DMS153 (cell line): ENCODE measurements around the gene ZBTB8A.
A peak's percentile ranks its signal among the peaks of the same experiment; 100 is the strongest.
"Not testable (repeated sequence)": the region's sequence is repeated elsewhere in the genome, so short reads cannot be mapped to it uniquely, and the experiment has no call there.

Experiments
- DNase-seq: peaks from one replicate; lab custom pipeline; 2025; lab: John Stamatoyannopoulos, UW

ZBTB8A gene

DNA sequence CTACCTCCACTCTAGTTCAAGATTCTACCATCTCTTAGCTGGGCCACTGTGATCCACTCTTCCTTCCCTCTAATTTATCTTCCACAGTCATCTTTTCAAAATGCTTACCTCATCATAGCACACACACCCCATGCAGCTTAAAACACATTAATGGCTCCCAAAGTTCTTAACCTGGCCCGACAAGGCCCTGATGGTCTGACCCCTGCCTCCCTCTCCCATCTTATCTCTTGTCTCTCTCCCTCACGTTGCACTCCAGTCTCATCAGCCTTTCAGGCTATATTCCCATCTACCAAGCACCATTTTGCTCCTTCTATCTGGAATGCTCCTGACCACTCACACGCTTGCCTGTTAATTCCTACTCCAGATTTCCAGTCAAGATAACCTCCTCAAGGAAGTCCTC is 2.5 kb upstream of the ZBTB8A start:
- DNase-seq: no peak

- DNase-seq: peak; percentile 42
Observed at GRCh38 chr1:32539584-32540571, 651 bp downstream of the ZBTB8A start.

GRCh38 chr1:32540605-32541004 is 1.4 kb downstream of the ZBTB8A start:
- peak; percentile 27 for DNase-seq

- no peak for DNase-seq
Observed at GRCh38 chr1:32541064-32541566, 1.9 kb downstream of the ZBTB8A start.

DNA sequence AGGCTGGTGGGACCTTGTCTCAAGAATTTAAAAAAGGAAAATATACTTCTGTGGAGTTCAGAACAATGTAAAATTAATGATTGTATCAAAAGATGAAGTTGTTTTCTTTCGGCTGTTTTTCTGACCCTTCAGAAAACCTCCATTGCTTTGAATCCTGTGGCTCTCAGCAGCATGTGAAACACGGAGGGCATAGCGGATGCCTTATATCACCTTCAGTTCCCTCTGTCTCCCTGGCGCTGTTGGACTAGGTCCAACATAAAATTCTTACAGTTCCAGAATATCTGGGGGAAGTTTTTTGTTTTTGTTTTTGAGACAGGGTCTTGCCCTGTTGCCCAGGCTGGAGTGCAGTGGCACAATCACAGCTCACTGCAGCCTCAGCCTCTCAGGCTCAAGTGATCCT is 7.4 kb downstream of the ZBTB8A start:
- DNase-seq: no peak

GRCh38 chr1:32549616-32550015 is 10.4 kb downstream of the ZBTB8A start:
- DNase-seq: no peak

DNA sequence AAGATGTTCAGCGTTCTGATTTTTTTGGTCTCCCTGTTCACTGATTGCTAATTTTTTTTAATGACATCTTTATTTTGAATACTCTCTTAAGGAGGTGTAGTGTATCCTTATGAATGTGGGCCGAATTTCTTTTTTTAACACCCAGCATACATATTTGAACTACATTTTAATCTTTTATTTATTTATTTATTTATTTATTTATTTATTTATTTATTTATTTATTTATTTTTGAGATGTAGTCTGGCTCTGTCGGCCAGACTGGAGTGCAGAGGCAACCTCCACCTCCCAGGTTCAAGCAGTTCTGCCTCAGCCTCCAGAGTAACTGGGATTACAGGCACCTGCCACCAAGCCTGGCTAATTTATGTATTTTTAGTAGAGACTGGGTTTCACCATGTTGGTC is 15.1 kb downstream of the ZBTB8A start:
- DNase-seq: no peak

- not testable (repeated sequence) for DNase-seq
Observed at GRCh38 chr1:32557035-32557434, 17.8 kb downstream of the ZBTB8A start.

DNA sequence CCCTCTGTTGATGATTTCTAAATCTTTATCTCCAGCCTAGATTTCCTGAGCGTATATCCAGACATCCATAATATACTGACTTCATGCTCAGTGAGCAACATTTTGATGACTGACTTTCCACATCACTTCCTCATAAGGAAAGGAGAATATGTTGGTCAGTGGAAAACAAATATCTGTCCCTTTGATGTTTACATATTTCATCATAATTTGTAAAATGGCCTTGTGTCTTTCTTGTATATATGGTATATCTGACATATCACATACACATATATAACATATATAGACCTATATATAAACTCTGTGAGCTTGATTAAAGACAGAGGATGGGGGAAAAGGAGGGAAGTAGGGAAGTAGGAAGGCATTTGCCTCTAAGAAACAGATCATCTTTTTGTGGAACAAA is 18.6 kb downstream of the ZBTB8A start:
- DNase-seq: no peak

- DNase-seq: no peak
Observed at GRCh38 chr1:32568929-32569328, 29.7 kb downstream of the ZBTB8A start.

GRCh38 chr1:32580348-32581017 is 41.3 kb downstream of the ZBTB8A start:
- no peak for DNase-seq

DNA sequence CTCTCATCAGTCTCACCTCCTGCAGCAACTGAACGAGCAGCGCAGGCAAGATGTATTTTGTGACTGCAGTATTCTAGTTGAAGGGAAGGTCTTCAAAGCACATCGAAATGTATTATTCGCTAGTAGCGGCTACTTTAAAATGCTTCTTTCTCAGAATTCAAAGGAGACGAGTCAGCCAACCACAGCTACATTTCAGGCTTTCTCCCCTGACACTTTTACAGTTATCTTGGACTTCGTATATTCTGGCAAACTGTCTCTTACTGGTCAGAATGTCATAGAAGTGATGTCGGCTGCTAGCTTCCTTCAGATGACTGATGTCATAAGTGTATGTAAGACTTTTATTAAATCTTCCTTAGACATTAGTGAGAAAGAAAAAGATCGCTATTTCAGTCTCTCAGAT is 53.7 kb downstream of the ZBTB8A start:
- DNase-seq: no peak

GRCh38 chr1:32600034-32600433 is 60.8 kb downstream of the ZBTB8A start:
- no peak for DNase-seq

- DNase-seq: no peak
Observed at GRCh38 chr1:32605711-32606424, 66.6 kb downstream of the ZBTB8A start.

DNA sequence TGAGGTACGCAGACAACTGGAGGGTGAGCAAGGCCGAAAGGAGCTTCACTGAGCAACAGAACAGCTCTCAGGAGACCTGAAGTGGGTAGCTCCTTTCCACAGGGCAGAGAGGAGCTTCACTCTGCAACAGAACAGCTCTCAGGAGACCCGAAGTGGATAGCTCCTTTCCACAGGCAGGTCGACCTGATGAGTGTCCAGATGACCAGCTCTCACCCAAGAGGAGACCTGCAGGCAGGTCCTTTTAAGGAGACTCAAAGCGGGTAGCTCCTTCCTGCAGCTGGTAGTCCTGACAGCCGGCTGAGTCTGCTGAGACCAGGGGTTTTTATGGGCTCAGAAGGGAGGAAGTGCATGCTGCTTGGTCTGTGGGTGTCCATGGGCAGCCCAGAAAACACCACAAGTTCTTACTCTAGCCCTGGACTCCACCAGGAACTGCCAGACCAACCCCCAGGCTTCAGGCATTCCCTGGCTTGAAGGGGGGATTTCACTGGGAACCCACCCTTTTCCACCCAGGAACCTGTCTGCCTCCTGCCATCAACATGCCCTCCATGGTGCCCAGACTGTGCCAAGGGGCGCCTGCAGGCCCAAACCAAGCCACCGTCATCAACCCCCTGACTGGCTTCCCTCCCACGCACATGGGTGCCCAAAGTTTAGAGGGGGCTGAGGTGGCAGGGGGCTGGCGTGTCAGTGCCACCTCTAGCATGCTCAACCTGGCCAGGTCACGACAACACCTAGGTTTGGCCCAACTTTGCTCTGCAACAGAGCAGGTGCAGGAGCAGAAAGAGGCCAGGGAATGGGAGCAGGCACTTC is 67.5 kb downstream of the ZBTB8A start:
- no peak for DNase-seq

DNA sequence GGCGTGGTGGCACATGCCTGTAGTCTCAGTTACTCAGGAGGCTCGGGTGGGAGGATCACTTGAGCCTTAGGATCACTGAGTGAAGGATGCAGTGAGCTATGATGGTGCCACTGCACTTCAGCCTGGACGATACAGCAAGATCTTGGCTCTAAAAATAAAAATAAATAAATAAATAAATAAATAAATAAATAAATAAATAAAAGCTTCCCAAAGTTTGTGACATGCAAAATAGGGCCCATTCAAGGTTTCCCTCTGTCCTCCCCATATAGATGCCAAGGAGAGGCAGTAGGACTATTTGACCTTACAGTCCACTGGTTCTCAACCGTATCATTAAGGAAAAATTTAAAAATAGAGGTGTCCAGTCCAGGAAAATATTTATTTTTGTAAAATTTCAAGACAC is 70.0 kb downstream of the ZBTB8A start:
- no peak for DNase-seq

DNA sequence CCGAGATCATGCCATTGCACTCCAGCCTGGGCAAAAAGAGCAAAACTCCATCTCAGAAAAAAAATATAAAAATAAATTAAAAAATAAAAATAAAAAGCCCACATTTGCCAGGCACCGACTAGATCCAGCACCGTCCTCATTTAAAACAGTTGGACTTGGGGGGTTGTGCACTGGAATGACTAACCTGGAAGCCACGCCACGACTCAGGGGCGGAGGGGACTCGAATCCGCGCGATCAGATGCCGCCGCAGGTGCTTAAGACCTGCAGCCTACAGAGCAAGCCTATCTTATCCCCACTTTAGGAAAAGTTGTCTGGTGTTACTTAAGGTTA is 72.6 kb downstream of the ZBTB8A start:
- DNase-seq: no peak

- peak; percentile 78 for DNase-seq
Observed at GRCh38 chr1:32612189-32612881, 73.1 kb downstream of the ZBTB8A start.

GRCh38 chr1:32613472-32613871 is 74.2 kb downstream of the ZBTB8A start:
- no peak for DNase-seq

GRCh38 chr1:32618673-32619221 is 79.5 kb downstream of the ZBTB8A start:
- DNase-seq: no peak
